HL-60 (cell line): Measurements from ENCODE around the gene MOXD1.

Experiments
- DNase-seq, 2 experiments: peaks; one replicate each; pipeline ENCODE4 v3.0.0-alpha.2; 2010 to 2020; ENCODE audit warnings: low read depth in 1 of 2, low spot score in 1 of 2
- H3K27ac ChIP-seq: fragments of 250-450 bp; sonication (Bioruptor Pico); replicated peaks from 2 replicates; pipeline ENCODE4 v1.5.1; 2020; ENCODE audit warnings: mild to moderate bottlenecking, moderate library complexity
- H3K27me3 ChIP-seq: fragments of 250-450 bp; sonication (Bioruptor Pico); 2 replicates; pipeline ENCODE4 v1.5.1; 2021; ENCODE audit warnings: mild to moderate bottlenecking, moderate library complexity; ENCODE audit not compliant: insufficient read depth, poor library complexity, severe bottlenecking
- H3K4me3 ChIP-seq: replicated peaks from 2 replicates; pipeline ENCODE4 v1.5.1; 2011; ENCODE audit warnings: mild to moderate bottlenecking, control low read depth, low read length; ENCODE audit not compliant: insufficient read depth
- CTCF ChIP-seq: IDR thresholded peaks from one replicate; pipeline ENCODE4 v1.5.1; 2011; ENCODE audit warnings: low read length, control low read depth, inconsistent platforms; ENCODE audit not compliant: insufficient read depth
- GABPA ChIP-seq: IDR thresholded peaks from 2 replicates; pipeline ENCODE4 v1.6.1; 2012; ENCODE audit warnings: low read depth
- POLR2AphosphoS5 ChIP-seq: IDR thresholded peaks from 2 replicates; pipeline ENCODE4 v1.6.1; 2012; ENCODE audit warnings: low read depth
- REST ChIP-seq: IDR thresholded peaks from 2 replicates; pipeline ENCODE4 v1.6.1; 2012; ENCODE audit warnings: low read depth; ENCODE audit not compliant: insufficient replicate concordance
- SPI1 ChIP-seq: IDR thresholded peaks from 2 replicates; pipeline ENCODE4 v1.6.1; 2012; ENCODE audit warnings: low read depth, mild to moderate bottlenecking, borderline replicate concordance

Gene MOXD1

GRCh38 chr6:132380358-132381029, 20.8 kb downstream of the MOXD1 start:
- no peak for DNase-seq
- TF ChIP-seq SPI1: no peak
- no peak for TF ChIP-seq POLR2AphosphoS5
- no peak for TF ChIP-seq GABPA
- no peak for TF ChIP-seq CTCF
- no peak for TF ChIP-seq REST
- Histone ChIP-seq H3K27me3 (no peaks in the 10 kb centered on the region), H3K4me3 (no peak overlapping the region), H3K27ac (no peak overlapping the region)

- Histone ChIP-seq H3K27me3 (no peaks in the 10 kb centered on the region), H3K27ac (no peak overlapping the region), H3K4me3 (no peak overlapping the region)
- TF ChIP-seq GABPA: no peak
- no peak for TF ChIP-seq REST
- TF ChIP-seq SPI1: no peak
- TF ChIP-seq POLR2AphosphoS5: no peak
- no peak for DNase-seq
These were observed 31.7 kb downstream of the MOXD1 start for GRCh38 chr6:132369526-132369925.

- TF ChIP-seq REST: no peak
- TF ChIP-seq GABPA: no peak
- TF ChIP-seq POLR2AphosphoS5: no peak
- no peak for TF ChIP-seq SPI1
- no peak for TF ChIP-seq CTCF
- Histone ChIP-seq H3K27ac (no peak overlapping the region), H3K27me3 (no peaks in the 10 kb centered on the region), H3K4me3 (no peak overlapping the region)
- no peak for DNase-seq
These were observed 32.3 kb downstream of the MOXD1 start for GRCh38 chr6:132368916-132369481.
